Hepatocyte (in vitro differentiated cells): Measurements from ENCODE around the gene CAMKMT. TPM values are rescaled to one million over a fixed set of nuclear protein-coding genes. Genes with fewer than 3 reads are reported as not detected.

Source experiments
- DNase-seq: peaks from one replicate; pipeline ENCODE4 v3.0.0-alpha.2; 2016; ENCODE audit warnings: low spot score
- H2AFZ ChIP-seq: fragments of 200-600 bp; sonication (generic); 2 replicates; pipeline ENCODE4 v1.6.0; 2016; ENCODE audit warnings: antibody characterized with exemption, mild to moderate bottlenecking
- H3K27ac ChIP-seq: fragments of 200-600 bp; sonication (generic); 2 replicates; pipeline ENCODE4 v1.5.1; 2016; ENCODE audit warnings: mild to moderate bottlenecking
- H3K27me3 ChIP-seq: fragments of 200-600 bp; sonication (generic); 2 replicates; pipeline ENCODE4 v1.6.1; 2016
- H3K36me3 ChIP-seq: fragments of 200-600 bp; sonication (generic); replicated peaks from 2 replicates; pipeline ENCODE4 v1.5.1; 2016; ENCODE audit warnings: low read depth; ENCODE audit not compliant: insufficient read depth
- H3K4me1 ChIP-seq: fragments of 200-600 bp; sonication (generic); 2 replicates; pipeline ENCODE4 v1.5.1; 2016; ENCODE audit warnings: mild to moderate bottlenecking, moderate library complexity; ENCODE audit not compliant: insufficient read depth
- H3K4me2 ChIP-seq: fragments of 200-600 bp; sonication (generic); 2 replicates; pipeline ENCODE4 v1.6.0; 2016
- H3K4me3 ChIP-seq: fragments of 200-600 bp; sonication (generic); 2 replicates; pipeline ENCODE4 v1.5.1; 2016; ENCODE audit warnings: mild to moderate bottlenecking
- H3K79me2 ChIP-seq: fragments of 200-600 bp; sonication (generic); 2 replicates; pipeline ENCODE4 v1.6.0; 2017; ENCODE audit warnings: mild to moderate bottlenecking
- H3K9me2 ChIP-seq: fragments of 200-600 bp; sonication (generic); replicated peaks from 2 replicates; pipeline ENCODE4 v1.6.0; 2017; ENCODE audit warnings: mild to moderate bottlenecking; ENCODE audit not compliant: insufficient read depth
- H3K9me3 ChIP-seq: fragments of 200-600 bp; sonication (generic); 2 replicates; pipeline ENCODE4 v1.5.1; 2016; ENCODE audit warnings: low read depth, mild to moderate bottlenecking
- H4K20me1 ChIP-seq: fragments of 200-600 bp; sonication (generic); 2 replicates; pipeline ENCODE4 v1.6.0; 2016; ENCODE audit warnings: mild to moderate bottlenecking; ENCODE audit not compliant: insufficient read depth, poor library complexity, severe bottlenecking
- EZH2 ChIP-seq: fragments of 200-600 bp; sonication (generic); IDR thresholded peaks from 2 replicates; pipeline ENCODE4 v1.6.1; 2016; ENCODE audit warnings: antibody characterized with exemption, mild to moderate bottlenecking, borderline replicate concordance
- EZH2phosphoT487 ChIP-seq: fragments of 200-600 bp; sonication (generic); IDR thresholded peaks from one replicate; pipeline ENCODE4 v1.6.1; 2018; ENCODE audit warnings: antibody characterized with exemption, mild to moderate bottlenecking, low read depth, moderate library complexity; ENCODE audit not compliant: unreplicated experiment, severe bottlenecking
- WGBS: methylation state at CpG from one replicate; pipeline ENCODE4 v1.1.6; 2016; ENCODE audit warnings: low lambda C conversion rate; ENCODE audit errors: missing lambda C conversion rate; 5-methylcytosine and 5-hydroxymethylcytosine counted together
- polyA plus RNA-seq: library from polyadenylated mRNA; unstranded; fragments of >200 nt; fragmentation: Nextera tagmentation; extraction: Ambion mirVana; gene quantifications from 2 replicates; pipeline ENCODE4 v1.2.1, GENCODE V29; 2016
- total RNA-seq: library from RNA; depleted of rRNA; stranded (reverse); fragments of >200 nt; gene quantifications from 2 replicates; pipeline ENCODE4 v1.2.3, GENCODE V29; 2014
- TF ChIP-seq, protein P1 (sequence below): fragments of 200-600 bp; sonication (generic); IDR thresholded peaks from 2 replicates; pipeline ENCODE4 v1.5.1; 2016; ENCODE audit warnings: antibody characterized with exemption, mild to moderate bottlenecking; ENCODE audit not compliant: poor library complexity

The CAMKMT gene
- total and polyA plus RNA-seq, 2 experiments from 2014 or later, result 10.3 to 12.7 TPM

DNA sequence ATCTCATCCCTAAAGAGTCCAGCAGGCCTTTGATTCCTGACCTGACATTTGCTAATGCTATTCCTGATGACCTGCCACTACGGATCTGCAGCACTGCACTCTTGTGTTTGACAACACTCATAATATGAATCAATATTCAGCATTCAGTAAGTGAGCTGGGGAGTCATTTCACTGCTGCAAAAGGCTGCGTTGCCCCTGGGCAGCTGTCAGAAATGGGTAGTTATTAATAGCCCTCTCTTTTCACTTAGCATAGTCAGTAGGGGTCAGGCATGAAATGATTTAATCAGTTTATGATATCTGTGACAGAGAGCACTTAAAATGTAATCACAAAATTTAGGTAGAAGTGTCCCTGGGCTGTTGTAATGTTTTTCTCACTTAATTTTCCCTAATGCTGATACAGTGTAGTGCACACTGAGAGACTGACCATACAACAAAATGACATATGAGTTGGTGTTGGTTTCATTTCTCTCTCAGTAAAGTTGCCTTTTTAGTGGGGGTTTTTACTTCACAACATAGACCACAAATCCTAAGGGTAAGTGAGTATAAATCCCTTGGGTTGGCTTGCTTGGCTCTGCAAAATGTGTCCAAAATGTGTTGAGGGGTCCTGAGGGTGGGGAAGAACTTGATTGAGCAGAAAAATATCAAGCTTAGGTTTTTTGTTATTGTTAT, 184.8 kb downstream of the CAMKMT start:
- H3K9me3 ChIP-seq, result no peaks in the 10 kb centered on the region
- no peak for DNase-seq

DNA sequence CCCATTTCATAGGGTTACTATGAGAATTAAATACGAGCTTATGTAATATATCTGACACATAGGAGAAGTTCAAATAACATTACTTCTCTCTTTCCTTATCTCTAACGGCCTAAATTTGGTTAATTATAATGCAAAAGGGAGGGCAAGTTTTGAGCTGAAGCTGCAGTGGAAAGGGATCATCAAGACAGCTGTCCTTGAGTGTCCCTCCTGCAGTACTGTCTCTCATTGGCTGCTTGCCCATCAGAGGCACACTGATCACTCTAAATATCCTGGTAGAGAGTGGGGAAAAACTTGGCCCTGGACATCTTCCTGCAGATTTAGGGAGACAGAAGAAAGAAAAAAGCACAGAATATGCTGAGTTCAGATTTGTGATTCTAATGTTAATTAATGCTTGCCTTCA, 186.0 kb downstream of the CAMKMT start:
- no peaks in the 10 kb centered on the region for H3K36me3 ChIP-seq
- no peaks in the 10 kb centered on the region for H3K9me2 ChIP-seq
- no peaks in the 10 kb centered on the region for H3K79me2 ChIP-seq
- TF ChIP-seq EZH2, result no peak
- TF ChIP-seq, protein P1, sequence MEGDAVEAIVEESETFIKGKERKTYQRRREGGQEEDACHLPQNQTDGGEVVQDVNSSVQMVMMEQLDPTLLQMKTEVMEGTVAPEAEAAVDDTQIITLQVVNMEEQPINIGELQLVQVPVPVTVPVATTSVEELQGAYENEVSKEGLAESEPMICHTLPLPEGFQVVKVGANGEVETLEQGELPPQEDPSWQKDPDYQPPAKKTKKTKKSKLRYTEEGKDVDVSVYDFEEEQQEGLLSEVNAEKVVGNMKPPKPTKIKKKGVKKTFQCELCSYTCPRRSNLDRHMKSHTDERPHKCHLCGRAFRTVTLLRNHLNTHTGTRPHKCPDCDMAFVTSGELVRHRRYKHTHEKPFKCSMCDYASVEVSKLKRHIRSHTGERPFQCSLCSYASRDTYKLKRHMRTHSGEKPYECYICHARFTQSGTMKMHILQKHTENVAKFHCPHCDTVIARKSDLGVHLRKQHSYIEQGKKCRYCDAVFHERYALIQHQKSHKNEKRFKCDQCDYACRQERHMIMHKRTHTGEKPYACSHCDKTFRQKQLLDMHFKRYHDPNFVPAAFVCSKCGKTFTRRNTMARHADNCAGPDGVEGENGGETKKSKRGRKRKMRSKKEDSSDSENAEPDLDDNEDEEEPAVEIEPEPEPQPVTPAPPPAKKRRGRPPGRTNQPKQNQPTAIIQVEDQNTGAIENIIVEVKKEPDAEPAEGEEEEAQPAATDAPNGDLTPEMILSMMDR, result no peak
- no peak for TF ChIP-seq EZH2phosphoT487
- no peak overlapping the region for H3K4me3 ChIP-seq
- 59% methylated on average over 2 of the region's 2 CpGs for WGBS
- no peaks in the 10 kb centered on the region for H4K20me1 ChIP-seq
- no peak overlapping the region for H2AFZ ChIP-seq
- H3K9me3 ChIP-seq, result no peaks in the 10 kb centered on the region
- no peaks in the 10 kb centered on the region for H3K27me3 ChIP-seq
- no peak for DNase-seq
- no peaks in the 10 kb centered on the region for H3K4me1 ChIP-seq
- no peak overlapping the region for H3K4me2 ChIP-seq
- H3K27ac ChIP-seq, result no peak overlapping the region

More for the DNA sequence above, 184.8 kb downstream of the CAMKMT start:
- Histone ChIP-seq H3K27me3 (no peaks in the 10 kb centered on the region), H3K27ac (no peak overlapping the region), H3K4me1 (no peaks in the 10 kb centered on the region), H2AFZ (no peak overlapping the region), H4K20me1 (no peaks in the 10 kb centered on the region), H3K4me2 (no peak overlapping the region), H3K4me3 (no peak overlapping the region), H3K36me3 (no peaks in the 10 kb centered on the region), H3K79me2 (no peaks in the 10 kb centered on the region), H3K9me2 (no peaks in the 10 kb centered on the region)
- WGBS, result 75% methylated on average over 2 of the region's 2 CpGs
- TF ChIP-seq, protein P1, result no peak
- TF ChIP-seq EZH2phosphoT487 (no peak), EZH2 (no peak)

DNA sequence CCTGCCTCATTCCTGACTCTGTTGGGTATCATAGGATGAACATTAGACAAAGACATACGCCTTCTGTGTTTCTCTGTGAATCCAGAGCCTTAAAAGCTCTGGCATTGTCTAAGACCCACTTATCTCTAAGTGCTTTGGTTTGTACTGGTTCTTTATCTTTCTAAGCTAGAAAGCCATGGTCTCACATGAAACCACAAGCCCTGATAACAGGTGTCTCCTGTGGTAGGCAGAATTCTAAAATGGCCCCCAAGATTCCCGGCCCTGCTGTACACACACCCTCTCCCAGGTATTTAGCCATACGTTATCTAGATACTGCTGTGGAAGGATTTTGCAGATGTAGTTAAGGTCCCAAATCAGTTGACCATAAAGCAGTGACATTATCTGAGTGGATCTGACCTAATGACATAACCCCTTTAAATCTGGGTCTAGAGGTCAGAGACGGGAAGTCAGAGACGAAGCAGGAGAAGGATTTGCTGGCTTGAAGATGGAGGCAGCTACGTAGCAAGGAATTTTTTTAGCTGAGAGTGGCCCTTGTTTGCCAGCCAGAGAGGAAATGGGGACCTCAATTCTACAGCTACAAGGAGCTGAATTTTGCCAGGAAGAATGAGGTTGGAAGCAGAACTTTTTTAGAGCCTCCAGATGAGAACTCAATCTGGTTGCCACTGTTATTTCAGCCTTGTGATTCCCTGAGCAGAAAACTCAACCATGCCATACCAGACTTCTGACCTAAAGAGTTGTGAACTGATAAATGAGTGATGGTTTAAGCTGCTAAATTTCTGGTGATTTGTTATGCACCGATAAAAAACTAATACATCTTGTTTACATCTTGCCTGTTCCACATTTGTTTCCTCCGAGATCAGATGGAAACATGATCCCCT, 186.7 kb downstream of the CAMKMT start:
- H3K79me2 ChIP-seq, result no peaks in the 10 kb centered on the region
- H3K27me3 ChIP-seq, result no peaks in the 10 kb centered on the region
- TF ChIP-seq EZH2, result no peak
- no peak for TF ChIP-seq EZH2phosphoT487
- TF ChIP-seq, protein P1, result no peak
- H3K4me3 ChIP-seq, result no peak overlapping the region
- H3K27ac ChIP-seq, result no peak overlapping the region
- H4K20me1 ChIP-seq, result no peaks in the 10 kb centered on the region
- no peak for DNase-seq
- no peak overlapping the region for H2AFZ ChIP-seq
- H3K4me1 ChIP-seq, result no peaks in the 10 kb centered on the region
- H3K9me3 ChIP-seq, result no peaks in the 10 kb centered on the region
- no peaks in the 10 kb centered on the region for H3K9me2 ChIP-seq
- H3K4me2 ChIP-seq, result no peak overlapping the region
- no peaks in the 10 kb centered on the region for H3K36me3 ChIP-seq
- 68% methylated on average over 8 of the region's 8 CpGs for WGBS
